Fibroblast of the aortic adventitia (primary cell): ENCODE measurements around the gene WDR49. TPM values are rescaled to one million over a fixed set of nuclear protein-coding genes. Genes with fewer than 3 reads are reported as not detected.

Experiments used
- DNase-seq: peaks from one replicate; pipeline ENCODE4 v3.0.0-alpha.2; 2010; ENCODE audit warnings: low read depth
- H3K4me3 ChIP-seq: 2 replicates; pipeline ENCODE4 v1.5.1; 2011; ENCODE audit warnings: low read depth, mild to moderate bottlenecking, control low read depth, low read length, moderate library complexity
- total RNA-seq: library from RNA; depleted of rRNA; stranded (reverse); fragments of >200 nt; gene quantifications from 2 replicates; pipeline ENCODE4 v1.2.3, GENCODE V29; 2012; ENCODE audit warnings: low replicate concordance
- TF ChIP-seq, protein P1 (sequence below): IDR thresholded peaks from 2 replicates; pipeline ENCODE4 v1.5.1; 2011; ENCODE audit warnings: mild to moderate bottlenecking, low read length, control low read depth, inconsistent platforms; ENCODE audit not compliant: insufficient read depth

Gene WDR49
- total RNA-seq, 1 donor = under 0.01 TPM

DNA sequence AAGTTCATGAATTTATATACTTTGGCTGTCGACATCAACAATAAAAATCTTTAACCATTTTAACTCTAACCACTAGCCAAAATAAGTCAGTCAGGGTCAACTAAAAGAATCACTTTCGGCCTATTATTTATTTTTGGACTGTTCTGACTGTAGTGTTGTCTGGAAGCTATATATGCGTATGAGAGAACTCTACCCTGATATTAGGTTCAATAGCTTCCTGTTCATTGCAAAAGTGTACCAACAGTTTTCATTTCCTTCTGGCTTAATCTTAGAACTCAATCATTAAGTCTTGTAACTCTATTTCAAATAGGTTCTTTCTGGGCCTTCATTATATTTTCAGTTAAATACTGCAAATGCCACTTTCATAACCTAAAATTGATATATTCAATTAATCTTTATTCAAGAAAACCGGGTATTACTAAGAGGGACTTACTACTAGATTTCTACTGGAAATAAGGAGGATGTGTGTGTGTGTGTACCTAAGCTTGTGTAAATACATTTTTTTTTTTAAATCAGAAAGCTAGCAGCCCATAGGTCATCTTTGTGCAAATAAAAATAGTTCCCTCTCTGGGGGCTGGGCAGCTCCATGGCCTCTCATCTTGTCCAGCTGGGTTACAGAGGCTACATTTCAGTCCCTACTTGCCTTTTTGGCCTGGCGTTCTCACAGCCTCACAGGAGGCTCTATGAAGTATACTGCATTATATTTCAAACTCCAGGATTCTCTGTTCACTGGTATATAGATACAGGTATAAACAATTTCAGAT is 185.7 kb downstream of the WDR49 start:
- no peak for DNase-seq
- TF ChIP-seq, protein P1, sequence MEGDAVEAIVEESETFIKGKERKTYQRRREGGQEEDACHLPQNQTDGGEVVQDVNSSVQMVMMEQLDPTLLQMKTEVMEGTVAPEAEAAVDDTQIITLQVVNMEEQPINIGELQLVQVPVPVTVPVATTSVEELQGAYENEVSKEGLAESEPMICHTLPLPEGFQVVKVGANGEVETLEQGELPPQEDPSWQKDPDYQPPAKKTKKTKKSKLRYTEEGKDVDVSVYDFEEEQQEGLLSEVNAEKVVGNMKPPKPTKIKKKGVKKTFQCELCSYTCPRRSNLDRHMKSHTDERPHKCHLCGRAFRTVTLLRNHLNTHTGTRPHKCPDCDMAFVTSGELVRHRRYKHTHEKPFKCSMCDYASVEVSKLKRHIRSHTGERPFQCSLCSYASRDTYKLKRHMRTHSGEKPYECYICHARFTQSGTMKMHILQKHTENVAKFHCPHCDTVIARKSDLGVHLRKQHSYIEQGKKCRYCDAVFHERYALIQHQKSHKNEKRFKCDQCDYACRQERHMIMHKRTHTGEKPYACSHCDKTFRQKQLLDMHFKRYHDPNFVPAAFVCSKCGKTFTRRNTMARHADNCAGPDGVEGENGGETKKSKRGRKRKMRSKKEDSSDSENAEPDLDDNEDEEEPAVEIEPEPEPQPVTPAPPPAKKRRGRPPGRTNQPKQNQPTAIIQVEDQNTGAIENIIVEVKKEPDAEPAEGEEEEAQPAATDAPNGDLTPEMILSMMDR = no peak
- no peak overlapping the region for H3K4me3 ChIP-seq

DNA sequence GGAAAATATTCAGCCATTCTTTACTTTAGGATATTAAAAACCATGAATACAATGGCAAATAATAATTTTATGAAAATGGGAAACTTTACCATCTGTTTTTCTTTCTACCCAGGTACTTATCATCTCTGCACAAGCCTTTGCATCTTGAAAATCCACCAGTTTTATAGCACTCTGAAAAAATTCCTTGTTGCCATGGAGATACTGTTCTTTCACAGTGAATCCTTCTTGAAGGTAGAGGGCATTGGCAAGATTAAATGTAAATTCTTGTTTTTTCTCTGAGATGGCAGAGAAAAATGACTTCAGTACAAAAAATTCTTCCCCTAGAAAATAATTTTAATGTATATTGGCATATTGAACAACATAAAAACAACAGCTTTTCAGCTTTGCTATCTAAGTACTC is 186.8 kb downstream of the WDR49 start:
- H3K4me3 ChIP-seq = no peak overlapping the region
- TF ChIP-seq, protein P1 = no peak
- DNase-seq = no peak

DNA sequence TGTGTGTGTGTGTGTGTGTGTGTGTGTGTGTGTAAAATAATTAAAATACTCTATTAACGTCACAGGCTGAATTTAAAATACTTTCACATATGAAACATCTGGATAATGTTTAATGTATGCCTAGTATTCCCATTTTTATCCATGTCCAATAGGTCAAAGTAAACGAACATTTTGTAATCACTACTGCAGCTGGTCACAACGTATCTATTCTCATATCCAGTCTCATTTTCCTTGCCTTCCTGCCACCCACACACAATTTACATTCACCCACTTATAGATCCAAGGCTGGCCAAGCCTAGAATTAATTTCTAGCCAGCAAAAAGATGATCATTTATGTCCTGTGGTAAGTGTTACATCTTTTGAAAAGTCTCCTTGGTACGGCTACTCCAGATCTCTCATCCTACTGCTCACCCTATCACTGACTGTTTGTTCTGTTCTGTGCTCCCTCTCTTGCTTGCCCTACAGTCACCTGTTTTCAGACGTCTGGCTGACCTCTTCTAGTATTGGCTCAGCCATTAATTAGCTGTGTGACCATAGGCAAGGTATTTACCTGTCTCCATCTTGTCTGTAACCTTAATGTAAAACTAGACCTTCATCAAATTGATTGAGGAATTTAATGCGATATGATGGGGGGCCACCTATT is 197.5 kb downstream of the WDR49 start:
- TF ChIP-seq, protein P1 = no peak
- H3K4me3 ChIP-seq = no peak overlapping the region
- DNase-seq = no peak

DNA sequence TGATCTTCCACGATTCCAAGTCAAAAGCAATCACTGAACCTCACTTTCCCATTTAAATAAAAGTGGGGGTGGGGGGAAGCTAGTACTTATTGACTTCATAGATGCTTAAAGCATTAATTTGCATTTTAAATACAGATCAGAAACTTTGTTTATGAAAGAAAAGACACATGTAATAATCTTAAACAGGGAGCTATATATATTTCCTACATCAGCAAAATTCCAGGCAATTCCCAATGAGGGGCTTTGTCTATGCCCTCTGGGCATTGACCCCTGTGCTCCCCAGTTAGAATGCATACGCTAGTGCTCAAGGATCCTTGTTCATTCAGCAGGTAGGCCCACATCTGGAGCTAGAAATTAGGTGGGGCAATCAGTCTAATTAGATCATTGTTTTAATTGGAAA is 199.9 kb downstream of the WDR49 start:
- H3K4me3 ChIP-seq = no peak overlapping the region
- TF ChIP-seq, protein P1 = no peak
- DNase-seq = no peak

GRCh38 chr3:167451282-167451681 is 202.5 kb downstream of the WDR49 start:
- no peak for DNase-seq
- TF ChIP-seq, protein P1 = no peak
- no peak overlapping the region for H3K4me3 ChIP-seq

- TF ChIP-seq, protein P1 = no peak
- H3K4me3 ChIP-seq = no peak overlapping the region
- DNase-seq = no peak
These were observed 203.1 kb downstream of the WDR49 start for GRCh38 chr3:167450675-167451074.
